ENCODE results near the gene LRRC32. TPM values are rescaled to one million over a fixed set of nuclear protein-coding genes. Genes with fewer than 3 reads are reported as not detected.
"Not testable (repeated sequence)": the region's sequence is repeated elsewhere in the genome, so short reads cannot be mapped to it uniquely, and the experiment has no call there.

The LRRC32 gene
- polyA plus RNA-seq, 1 donor, result 32.8 TPM

GRCh38 chr11:76608879-76609460 lies 61.6 kb downstream of the LRRC32 start:
- DNase-seq, result not testable (repeated sequence)

GRCh38 chr11:76608228-76608627 lies 62.3 kb downstream of the LRRC32 start:
- not testable (repeated sequence) for DNase-seq

Other genes starting within 250 kb of the LRRC32 start
- gene EMSY, start 225.7 kb downstream of the LRRC32 start, polyA plus RNA-seq (ENCODE audit: insufficient read length), result 16.5 TPM
- 19.4 TPM for gene TSKU, start 112.6 kb upstream of the LRRC32 start, polyA plus RNA-seq (ENCODE audit: insufficient read length)
- 7.5 TPM for gene ACER3, start 190.2 kb upstream of the LRRC32 start, polyA plus RNA-seq (ENCODE audit: insufficient read length)